Endothelial cell (in vitro differentiated cells): ENCODE data around the gene ABCA9. TPM values are rescaled to one million over a fixed set of nuclear protein-coding genes. Genes with fewer than 3 reads are reported as not detected.

Source experiments
- DNase-seq: peaks from one replicate; pipeline ENCODE4 v3.0.0; 2021; ENCODE audit warnings: low spot score
- H3K27ac Mint-ChIP-seq: one replicate; pipeline ENCODE4 v1.8.0; 2021; ENCODE audit warnings: mixed read lengths, inconsistent platforms; ENCODE audit not compliant: unreplicated experiment
- H3K27me3 Mint-ChIP-seq: one replicate; pipeline ENCODE4 v1.8.0; 2021; ENCODE audit warnings: mild to moderate bottlenecking, moderate library complexity, mixed read lengths, inconsistent platforms; ENCODE audit not compliant: unreplicated experiment
- H3K36me3 Mint-ChIP-seq: one replicate; pipeline ENCODE4 v1.8.0; 2021; ENCODE audit warnings: mild to moderate bottlenecking, low read depth, mixed read lengths, inconsistent platforms; ENCODE audit not compliant: unreplicated experiment
- H3K4me1 Mint-ChIP-seq: one replicate; pipeline ENCODE4 v1.8.0; 2021; ENCODE audit warnings: mild to moderate bottlenecking, mixed read lengths, inconsistent platforms; ENCODE audit not compliant: unreplicated experiment
- H3K4me3 Mint-ChIP-seq: one replicate; pipeline ENCODE4 v1.8.0; 2021; ENCODE audit warnings: mild to moderate bottlenecking, mixed read lengths, inconsistent platforms; ENCODE audit not compliant: unreplicated experiment
- H3K9me3 Mint-ChIP-seq: one replicate; pipeline ENCODE4 v1.8.0; 2021; ENCODE audit warnings: mixed read lengths, inconsistent platforms; ENCODE audit not compliant: unreplicated experiment
- CTCF ChIP-seq: fragments of 200-600 bp; sonication (generic); IDR thresholded peaks from one replicate; pipeline ENCODE4 v1.5.0; 2021; ENCODE audit warnings: antibody characterized with exemption; ENCODE audit not compliant: unreplicated experiment
- total RNA-seq: library from RNA; stranded (reverse); fragmentation: NEBNext Ultra II Directional; extraction: Animal tissue kit (Norgen Biotek cat#: 25700); gene quantifications from one replicate; pipeline ENCODE4 v1.2.1, GENCODE V29; 2021; ENCODE audit not compliant: unreplicated experiment

ABCA9 gene
- total RNA-seq, 1 donor from 2014 or later, result 0.23 TPM

DNA sequence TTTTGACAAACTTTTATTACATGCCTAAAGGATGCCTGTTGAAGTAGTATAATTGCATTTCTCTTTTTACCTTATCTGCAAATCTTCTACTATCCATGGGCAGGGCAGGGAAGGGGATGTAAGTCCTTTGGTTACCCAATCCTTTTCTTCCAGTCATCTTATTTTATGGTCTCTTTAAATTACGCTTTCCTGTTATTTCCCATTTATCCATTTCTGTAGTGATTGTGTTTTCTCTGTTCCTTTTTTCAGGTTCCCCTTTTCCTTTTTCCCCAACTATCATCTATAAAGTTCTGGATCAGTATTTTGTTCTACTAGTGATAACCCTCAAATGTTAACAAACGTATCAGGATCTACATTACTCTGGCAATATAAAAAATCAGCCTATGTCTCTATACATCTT, 3.3 kb upstream of the ABCA9 start:
- no peaks in the 10 kb centered on the region for H3K9me3 Mint-ChIP-seq
- no peak for TF ChIP-seq CTCF
- no peaks in the 10 kb centered on the region for H3K36me3 Mint-ChIP-seq
- no peak overlapping the region for H3K27ac Mint-ChIP-seq
- no peak for DNase-seq
- no peak overlapping the region for H3K4me3 Mint-ChIP-seq
- peaks cover 1% of the 10 kb centered on the region for H3K27me3 Mint-ChIP-seq
- peaks cover 24% of the 10 kb centered on the region for H3K4me1 Mint-ChIP-seq

DNA sequence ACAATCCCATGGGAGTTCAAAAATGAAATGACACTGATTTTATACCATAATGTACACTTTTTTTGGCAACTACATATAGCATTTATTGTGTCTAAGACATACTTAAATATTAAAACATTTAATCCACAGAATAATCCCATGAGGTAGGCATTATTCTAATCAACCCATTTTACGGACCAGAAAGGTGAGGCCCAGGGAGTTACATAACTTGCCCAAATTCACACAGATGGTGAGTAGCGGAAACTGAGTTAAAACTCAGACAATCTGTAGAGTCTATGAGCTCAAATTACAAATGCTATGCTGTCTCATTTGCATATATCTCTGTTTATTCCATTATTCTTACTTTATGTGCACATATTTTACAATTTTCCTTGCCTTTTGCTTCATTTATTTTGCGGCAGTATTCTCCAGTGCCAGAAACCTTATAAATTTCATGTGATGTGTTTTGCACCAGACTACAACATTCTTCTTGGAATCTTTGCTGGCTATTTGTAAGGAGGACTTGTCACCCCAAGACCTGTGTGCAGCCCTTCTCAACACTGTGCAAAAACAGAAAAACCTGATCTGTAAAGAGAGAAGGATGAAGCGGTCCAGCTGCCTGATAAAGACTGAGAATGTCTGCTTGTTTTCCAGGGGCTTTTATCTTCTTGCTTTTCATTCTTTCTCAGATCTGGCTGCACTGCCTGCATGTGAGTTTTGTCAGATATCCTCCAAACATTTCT, 2.3 kb upstream of the ABCA9 start:
- Mint-ChIP-seq H3K27ac (no peak overlapping the region), H3K36me3 (no peaks in the 10 kb centered on the region), H3K4me1 (peaks cover 16% of the 10 kb centered on the region), H3K9me3 (no peaks in the 10 kb centered on the region), H3K27me3 (peaks cover 1% of the 10 kb centered on the region), H3K4me3 (no peak overlapping the region)
- TF ChIP-seq CTCF, result no peak
- DNase-seq, result no peak

GRCh38 chr17:69061721-69062556, 1.2 kb upstream of the ABCA9 start:
- Mint-ChIP-seq H3K4me1 (peaks cover 8% of the 10 kb centered on the region), H3K27ac (no peak overlapping the region), H3K4me3 (no peak overlapping the region), H3K36me3 (no peaks in the 10 kb centered on the region), H3K9me3 (no peaks in the 10 kb centered on the region), H3K27me3 (no peaks in the 10 kb centered on the region)
- no peak for TF ChIP-seq CTCF
- DNase-seq, result no peak

- TF ChIP-seq CTCF, result no peak
Observed at GRCh38 chr17:69059458-69060175, 1.1 kb downstream of the ABCA9 start.

More at GRCh38 chr17:69059458-69060175, 1.1 kb downstream of the ABCA9 start:
- Mint-ChIP-seq H3K4me1 (peaks cover 4% of the 10 kb centered on the region), H3K9me3 (no peaks in the 10 kb centered on the region), H3K27ac (no peak overlapping the region), H3K27me3 (no peaks in the 10 kb centered on the region), H3K4me3 (no peak overlapping the region), H3K36me3 (peaks cover 4% of the 10 kb centered on the region)
- no peak for DNase-seq
